ENCODE measurements around the gene ATOSA. TPM values are rescaled to one million over a fixed set of nuclear protein-coding genes. Genes with fewer than 3 reads are reported as not detected.

Gene ATOSA
- total RNA-seq, 1 experiment from 2014 or later = 8.6 TPM

GRCh38 chr15:52652984-52653383 lies 26.2 kb downstream of the ATOSA start:
- DNase-seq (ENCODE audit: low spot score) = peak; percentile 82

- DNase-seq (ENCODE audit: low spot score) = no peak
Measured at GRCh38 chr15:52652286-52652685, 26.9 kb downstream of the ATOSA start.

- peak; percentile 95 for DNase-seq (ENCODE audit: low spot score)
Measured at GRCh38 chr15:52651868-52652267, 27.3 kb downstream of the ATOSA start.

- DNase-seq (ENCODE audit: low spot score) = no peak
Measured at GRCh38 chr15:52651114-52651513, 28.1 kb downstream of the ATOSA start.

- DNase-seq (ENCODE audit: low spot score) = no peak
Measured at GRCh38 chr15:52649686-52650085, 29.5 kb downstream of the ATOSA start.

GRCh38 chr15:52645916-52646315 lies 33.3 kb downstream of the ATOSA start:
- no peak for DNase-seq (ENCODE audit: low spot score)

- no peak for DNase-seq (ENCODE audit: low spot score)
Measured at GRCh38 chr15:52642386-52643361, 36.5 kb downstream of the ATOSA start.

GRCh38 chr15:52636459-52636858 lies 42.7 kb downstream of the ATOSA start:
- no peak for DNase-seq (ENCODE audit: low spot score)

- no peak for DNase-seq (ENCODE audit: low spot score)
Measured at GRCh38 chr15:52635908-52636307, 43.3 kb downstream of the ATOSA start.

Other genes with a start within 250 kb of the ATOSA start
- 15.2 and 21.4 TPM in 2 replicates for gene MYO5A, start 150.5 kb downstream of the ATOSA start, total RNA-seq (2014; rRNA removed; shearing (Covaris generic))
- gene ARPP19, start 110.4 kb downstream of the ATOSA start, total RNA-seq (2014; rRNA removed; shearing (Covaris generic)) = 79.2 and 109 TPM in 2 replicates
- 0.10 TPM in 1 of 2 replicates, not detected in the other for gene ONECUT1, start 110.9 kb upstream of the ATOSA start, total RNA-seq (2014; rRNA removed; shearing (Covaris generic))

Data from H4 (cell line).